Hepatocyte (in vitro differentiated cells): Measurements from ENCODE around the gene TMEM175.

Experiments
- CTCF ChIP-seq: fragments of 200-600 bp; sonication (generic); IDR thresholded peaks from 2 replicates; pipeline ENCODE4 v1.5.1; 2016; ENCODE audit warnings: antibody characterized with exemption, mild to moderate bottlenecking; ENCODE audit not compliant: poor library complexity
- EZH2 ChIP-seq: fragments of 200-600 bp; sonication (generic); IDR thresholded peaks from 2 replicates; pipeline ENCODE4 v1.6.1; 2016; ENCODE audit warnings: antibody characterized with exemption, mild to moderate bottlenecking, borderline replicate concordance
- EZH2phosphoT487 ChIP-seq: fragments of 200-600 bp; sonication (generic); IDR thresholded peaks from one replicate; pipeline ENCODE4 v1.6.1; 2018; ENCODE audit warnings: antibody characterized with exemption, mild to moderate bottlenecking, low read depth, moderate library complexity; ENCODE audit not compliant: unreplicated experiment, severe bottlenecking

GRCh38 chr4:951186-951585, 18.9 kb downstream of the TMEM175 start:
- no peak for TF ChIP-seq CTCF
- no peak for TF ChIP-seq EZH2
- no peak for TF ChIP-seq EZH2phosphoT487
